ENCODE data around the gene ABCC1.

GRCh38 chr16:16143038-16143763 lies 193.8 kb downstream of the ABCC1 start:
- TF ChIP-seq SUZ12 (IDR thresholded peaks at IDR 0.05; ENCODE audit: extremely low read depth, insufficient read depth, insufficient read length) (no peak), YY1 (IDR thresholded peaks at IDR 0.05; ENCODE audit: insufficient read depth, insufficient read length) (no peak)

All from NT2/D1 (cell line).